Measurements from ENCODE around the gene MPHOSPH6.
"Not testable (repeated sequence)": the region's sequence is repeated elsewhere in the genome, so short reads cannot be mapped to it uniquely, and the experiment has no call there.

The MPHOSPH6 gene

GRCh38 chr16:82169861-82170845, at the start of gene MPHOSPH6:
Gene MPHOSPH6, minus strand, starts transcription at chr16:82170224. Its CDS starts 49 bp downstream, at chr16:82170175.
- peak; percentile 92 for DNase-seq

- no peak for DNase-seq
Observed at GRCh38 chr16:82219298-82219697, 49.3 kb upstream of the MPHOSPH6 start.

- DNase-seq, result not testable (repeated sequence)
Observed at GRCh38 chr16:82209314-82209713, 39.3 kb upstream of the MPHOSPH6 start.

GRCh38 chr16:82203198-82203597, 33.2 kb upstream of the MPHOSPH6 start:
- DNase-seq, result no peak

- DNase-seq, result no peak
Observed at GRCh38 chr16:82201926-82202325, 31.9 kb upstream of the MPHOSPH6 start.

GRCh38 chr16:82201351-82201750, 31.3 kb upstream of the MPHOSPH6 start:
- no peak for DNase-seq

GRCh38 chr16:82199209-82199608, 29.2 kb upstream of the MPHOSPH6 start:
- DNase-seq, result no peak

GRCh38 chr16:82197540-82198240, 27.7 kb upstream of the MPHOSPH6 start:
- DNase-seq, result no peak

GRCh38 chr16:82195917-82196494, 26.0 kb upstream of the MPHOSPH6 start:
- no peak for DNase-seq

GRCh38 chr16:82194086-82194485, 24.1 kb upstream of the MPHOSPH6 start:
- no peak for DNase-seq

GRCh38 chr16:82192665-82193064, 22.6 kb upstream of the MPHOSPH6 start:
- peak; percentile 47 for DNase-seq

GRCh38 chr16:82190386-82190785, 20.4 kb upstream of the MPHOSPH6 start:
- no peak for DNase-seq

GRCh38 chr16:82187829-82188228, 17.8 kb upstream of the MPHOSPH6 start:
- DNase-seq, result peak; percentile 15

- DNase-seq, result no peak
Observed at GRCh38 chr16:82185012-82185411, 15.0 kb upstream of the MPHOSPH6 start.

- DNase-seq, result no peak
Observed at GRCh38 chr16:82184213-82184612, 14.2 kb upstream of the MPHOSPH6 start.

GRCh38 chr16:82183004-82183397, 13.0 kb upstream of the MPHOSPH6 start:
- no peak for DNase-seq

- no peak for DNase-seq
Observed at GRCh38 chr16:82182266-82183003, 12.4 kb upstream of the MPHOSPH6 start.

- no peak for DNase-seq
Observed at GRCh38 chr16:82181461-82182185, 11.6 kb upstream of the MPHOSPH6 start.

- DNase-seq, result no peak
Observed at GRCh38 chr16:82178352-82178751, 8.3 kb upstream of the MPHOSPH6 start.

- no peak for DNase-seq
Observed at GRCh38 chr16:82177555-82177954, 7.5 kb upstream of the MPHOSPH6 start.

GRCh38 chr16:82176204-82176603, 6.2 kb upstream of the MPHOSPH6 start:
- DNase-seq, result no peak

GRCh38 chr16:82175627-82176026, 5.6 kb upstream of the MPHOSPH6 start:
- DNase-seq, result no peak

Data from activated CD4-positive, alpha-beta T cell treated with anti-CD3 and anti-CD28 coated beads for 48 hours (primary cell).